Endothelial cell of hepatic sinusoid (primary cell): Measurements from ENCODE around the gene SSTR5.
"Not testable (repeated sequence)": the region's sequence is repeated elsewhere in the genome, so short reads cannot be mapped to it uniquely, and the experiment has no call there.

Experiments used
- in situ Hi-C: cut with HindIII; loops from 2 replicates; pipeline ENCODE4 v1.10.0; 2017; ENCODE audit warnings: low sequenced_read_pairs

SSTR5 gene

DNA sequence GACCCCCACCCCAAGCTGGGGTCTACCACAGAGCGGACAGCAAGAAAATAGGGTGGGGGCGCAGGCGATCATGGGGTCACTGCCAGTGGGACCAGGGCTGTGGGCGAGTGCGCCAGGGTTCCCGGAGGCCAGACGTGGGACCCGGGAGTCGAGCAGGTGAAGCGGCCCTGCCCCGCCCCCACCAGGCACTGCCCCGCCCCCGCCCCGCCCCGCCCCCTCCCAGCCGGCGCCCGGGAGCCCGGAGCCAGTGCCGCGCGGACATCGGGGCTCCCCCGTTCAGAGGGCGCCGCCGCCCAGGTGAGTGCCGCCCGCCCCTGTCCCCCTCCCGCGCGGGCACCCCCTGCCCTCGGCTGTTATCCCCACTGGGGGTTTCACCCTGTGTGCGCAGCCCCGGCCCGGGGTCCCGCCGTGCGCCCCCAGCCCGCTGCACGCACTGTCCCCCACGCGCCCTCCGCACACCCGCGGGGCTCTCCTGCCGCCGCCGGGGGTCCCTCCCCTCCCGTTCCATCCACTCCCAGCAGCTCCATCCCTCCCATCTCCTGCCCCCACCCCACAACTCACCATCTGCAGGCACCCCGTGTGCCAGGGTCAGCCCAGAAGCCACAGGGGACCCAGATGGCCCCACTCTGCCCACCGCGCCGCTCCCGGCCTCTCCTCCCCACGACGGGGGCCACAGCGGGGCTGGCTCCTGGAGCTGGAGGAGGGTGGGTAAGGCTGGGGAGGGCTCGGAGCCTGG, at the start of gene SSTR5:
Gene SSTR5 (plus strand): TSS at position 222 of the 736 bp plus-strand sequence. CDS start 6,122 bp downstream, outside the sequence.
- in situ Hi-C loops: no loop called here

DNA sequence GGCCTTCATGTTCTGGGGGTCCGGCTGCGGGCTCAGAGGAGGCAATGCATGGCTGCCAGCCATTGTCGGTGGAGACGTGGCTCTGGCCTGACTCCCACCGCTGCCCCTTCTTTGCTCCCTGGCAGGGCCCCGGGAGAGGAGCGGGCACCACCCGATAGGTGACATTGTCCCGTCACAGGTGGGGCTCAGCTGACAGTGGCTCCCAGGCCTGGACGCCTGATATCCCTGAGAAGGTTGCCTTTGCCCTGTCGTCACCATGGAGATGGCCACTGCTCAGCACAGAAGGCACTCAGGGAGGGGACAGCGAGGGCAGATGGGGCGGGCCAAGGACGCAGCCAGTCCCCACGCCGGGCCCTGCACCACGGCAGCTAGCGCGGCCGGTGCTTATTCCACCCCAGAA, 48.4 kb upstream of the SSTR5 start:
- in situ Hi-C loops: no loop called here

GRCh38 chr16:1025183-1025809, 47.3 kb upstream of the SSTR5 start:
- in situ Hi-C loops: not testable (repeated sequence)

- in situ Hi-C loops: no loop called here
Observed at GRCh38 chr16:1026057-1026783, 46.3 kb upstream of the SSTR5 start.

- in situ Hi-C loops: no loop called here
Observed at GRCh38 chr16:1026784-1027500, 45.6 kb upstream of the SSTR5 start.

DNA sequence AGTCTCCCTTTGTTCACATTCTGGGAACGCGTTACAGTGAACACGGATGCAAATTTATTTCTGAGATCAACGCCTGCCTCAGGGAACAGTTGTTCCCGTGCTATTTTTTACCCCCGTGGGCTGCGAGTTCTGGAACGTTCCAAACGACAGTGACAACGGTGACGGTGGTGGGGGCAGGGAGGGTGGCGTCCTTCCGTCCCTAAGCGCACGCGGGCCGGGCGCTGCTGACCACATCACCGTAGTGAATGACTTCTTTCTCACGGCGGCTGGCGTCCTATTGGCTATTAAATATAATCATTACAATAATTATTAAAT, 45.1 kb upstream of the SSTR5 start:
- in situ Hi-C loops: no loop called here

GRCh38 chr16:1028056-1028455, 44.5 kb upstream of the SSTR5 start:
- in situ Hi-C loops: no loop called here

GRCh38 chr16:1028524-1029258, 43.9 kb upstream of the SSTR5 start:
- in situ Hi-C loops: no loop called here

DNA sequence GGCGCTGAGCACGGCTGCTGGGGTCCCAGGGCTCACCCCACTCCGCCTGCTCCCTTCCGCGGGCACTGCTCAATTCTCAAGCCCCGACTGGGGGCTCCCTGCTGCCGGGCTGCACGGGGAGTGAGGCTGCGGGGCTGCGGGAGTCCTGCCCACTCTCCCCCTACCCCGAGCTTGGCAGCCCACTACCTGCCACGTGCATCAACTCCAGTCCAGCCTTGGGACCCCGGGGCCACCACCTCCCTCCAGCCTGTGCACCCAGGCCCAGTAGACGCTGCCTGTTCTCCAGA, 43.3 kb upstream of the SSTR5 start:
- in situ Hi-C loops: no loop called here

- in situ Hi-C loops: loop anchor here (10.0 kb wide), 1 partner anchor 114 kb away; no protein-coding TSS in a partner anchor
Observed at GRCh38 chr16:1030473-1030901, 42.1 kb upstream of the SSTR5 start.

DNA sequence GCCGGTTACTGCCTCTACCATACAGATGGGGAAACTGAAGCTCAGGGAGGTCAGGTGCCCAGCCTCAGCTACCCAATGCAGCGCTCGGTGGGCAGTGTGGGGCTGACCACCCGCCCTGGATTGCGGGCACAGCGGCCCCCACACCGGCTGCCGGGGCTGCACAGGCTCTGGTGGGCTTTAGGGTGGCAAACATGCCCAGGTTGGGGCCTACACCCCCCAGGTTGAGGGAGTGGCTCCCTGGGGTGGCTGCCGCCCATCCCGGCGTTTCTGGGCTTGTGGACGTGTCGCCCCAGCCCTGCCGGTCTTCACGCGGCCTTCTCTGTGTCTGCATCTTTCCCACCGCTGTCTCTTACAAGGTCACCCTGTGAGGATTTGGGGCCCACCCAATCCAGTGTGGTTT, 40.9 kb upstream of the SSTR5 start:
- in situ Hi-C loops: loop anchor here (10.0 kb wide), 1 partner anchor 113 kb away; no protein-coding TSS in a partner anchor

- in situ Hi-C loops: loop anchor here (10.0 kb wide), 1 partner anchor 112 kb away; no protein-coding TSS in a partner anchor
Observed at GRCh38 chr16:1032607-1033006, 39.9 kb upstream of the SSTR5 start.

- in situ Hi-C loops: loop anchor here (10.0 kb wide), 1 partner anchor 112 kb away; no protein-coding TSS in a partner anchor
Observed at GRCh38 chr16:1033128-1033679, 39.3 kb upstream of the SSTR5 start.

DNA sequence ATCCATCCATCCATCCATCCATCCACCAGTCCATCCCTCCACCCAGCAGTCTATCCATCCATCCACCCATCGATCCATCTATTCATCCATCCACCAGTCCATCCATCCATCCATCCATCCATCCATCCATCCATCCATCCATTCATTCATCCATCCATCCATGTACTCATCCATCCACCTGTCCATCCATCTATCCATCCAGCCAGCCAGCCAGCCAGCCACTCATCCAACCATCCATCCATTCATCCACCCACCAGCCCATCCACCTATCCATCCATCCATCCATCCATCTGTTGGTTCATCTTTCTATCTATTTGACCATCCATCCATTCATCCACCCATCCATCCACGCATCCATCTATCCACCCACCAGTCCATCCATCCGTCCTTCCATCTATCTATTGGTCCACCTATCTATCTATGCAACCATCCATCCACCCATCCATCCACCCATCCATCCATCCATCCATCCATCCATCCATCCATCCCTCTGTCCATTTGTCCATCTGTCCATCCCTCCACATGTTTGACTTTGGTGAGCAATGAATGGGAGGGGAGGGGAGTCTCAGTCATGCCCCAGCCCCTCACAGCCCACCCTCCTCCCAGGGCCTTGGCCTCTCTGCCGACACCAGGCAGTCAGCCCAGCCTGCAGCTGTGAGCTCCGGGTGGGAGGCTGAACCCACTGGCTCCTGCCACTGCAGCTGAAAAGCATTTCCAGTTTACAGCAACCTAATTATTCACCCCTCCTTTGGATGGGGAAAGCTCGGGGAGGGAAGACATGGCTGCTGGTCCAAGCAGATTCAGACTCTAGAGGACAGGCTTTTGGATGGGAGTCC, 38.1 kb upstream of the SSTR5 start:
- in situ Hi-C loops: loop anchor here (5.0 to 10.0 kb wide), 2 partner anchors 57 to 110 kb away; no protein-coding TSS in a partner anchor

DNA sequence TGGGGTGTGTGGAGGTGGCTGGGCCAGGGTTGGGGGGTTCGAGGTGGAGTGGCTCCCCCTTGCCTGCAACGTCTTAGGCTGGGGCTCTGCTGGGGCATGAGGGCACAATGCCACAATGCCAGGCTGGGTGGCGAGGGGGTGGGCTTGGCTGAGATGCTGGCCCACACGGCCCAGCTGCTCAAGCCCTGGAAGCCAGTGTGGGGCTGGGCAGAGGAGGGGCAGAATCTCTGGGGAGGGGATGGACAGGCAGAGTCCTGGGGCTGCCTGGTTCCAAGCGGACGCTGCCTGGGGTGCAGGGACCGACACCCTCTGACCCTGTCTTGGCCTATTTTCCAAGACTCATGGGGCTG, 37.5 kb upstream of the SSTR5 start:
- in situ Hi-C loops: loop anchor here (5.0 to 10.0 kb wide), 2 partner anchors 58 to 110 kb away; no protein-coding TSS in a partner anchor

DNA sequence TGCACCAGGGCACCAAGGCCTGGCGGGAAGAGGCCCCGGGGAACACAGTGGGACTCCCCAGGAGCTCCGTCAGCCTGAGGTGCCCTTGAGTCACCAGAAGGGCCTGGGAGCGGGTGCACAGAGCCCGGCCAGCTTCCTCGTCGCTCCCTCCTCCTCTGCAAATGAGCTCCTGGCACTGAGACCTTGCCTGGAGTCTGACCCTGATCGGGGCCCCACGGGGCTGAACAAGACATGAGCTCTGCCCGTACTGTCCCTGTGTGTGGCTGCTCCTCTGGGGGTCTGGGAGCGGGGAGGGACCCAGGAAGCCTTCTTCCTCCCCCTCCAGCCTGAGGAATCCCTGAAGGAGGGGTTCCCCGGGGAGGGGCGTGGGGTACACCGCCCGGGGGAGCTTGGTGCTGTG, 36.4 kb upstream of the SSTR5 start:
- in situ Hi-C loops: loop anchor here (5.0 to 10.0 kb wide), 2 partner anchors 59 to 109 kb away; no protein-coding TSS in a partner anchor

GRCh38 chr16:1036726-1037393, 35.7 kb upstream of the SSTR5 start:
- in situ Hi-C loops: loop anchor here (5.0 to 10.0 kb wide), 2 partner anchors 60 to 108 kb away; no protein-coding TSS in a partner anchor
